Parathyroid adenoma (tissue), 2 donors: Measurements from ENCODE around the gene UAP1L1.

Source experiments
- H2AFZ ChIP-seq: fragments of 300-600 bp; sonication (generic); one replicate; pipeline ENCODE4 v1.7.0; 2017; ENCODE audit warnings: antibody characterized with exemption, mild to moderate bottlenecking
- H3K27ac ChIP-seq: fragments of 300-600 bp; sonication (generic); one replicate; pipeline ENCODE4 v1.7.0; 2017
- H3K27me3 ChIP-seq: fragments of 300-600 bp; sonication (generic); one replicate; pipeline ENCODE4 v1.7.0; 2017; ENCODE audit warnings: low read length; ENCODE audit not compliant: control insufficient read depth, insufficient read depth
- H3K36me3 ChIP-seq: fragments of 300-600 bp; sonication (generic); one replicate; pipeline ENCODE4 v1.7.0; 2017; ENCODE audit warnings: low read length; ENCODE audit not compliant: control insufficient read depth, insufficient read depth
- H3K4me1 ChIP-seq: fragments of 300-600 bp; sonication (generic); one replicate; pipeline ENCODE4 v1.7.0; 2017; ENCODE audit warnings: control low read depth
- H3K4me2 ChIP-seq: fragments of 300-600 bp; sonication (generic); one replicate; pipeline ENCODE4 v1.7.0; 2017; ENCODE audit warnings: low read length
- H3K4me3 ChIP-seq: fragments of 300-600 bp; sonication (generic); one replicate; pipeline ENCODE4 v1.7.0; 2017; ENCODE audit warnings: low read depth, low read length
- H3K79me2 ChIP-seq: fragments of 300-600 bp; sonication (generic); one replicate; pipeline ENCODE4 v1.7.0; 2017; ENCODE audit warnings: control low read depth
- H3K9ac ChIP-seq: fragments of 300-600 bp; sonication (generic); one replicate; pipeline ENCODE4 v1.7.0; 2017; ENCODE audit warnings: mild to moderate bottlenecking
- H3K9me3 ChIP-seq: fragments of 300-600 bp; sonication (generic); one replicate; pipeline ENCODE4 v1.7.0; 2017; ENCODE audit warnings: low read length; ENCODE audit not compliant: control insufficient read depth
- CTCF ChIP-seq: fragments of 300-600 bp; sonication (generic); IDR thresholded peaks from one replicate; pipeline ENCODE4 v1.7.0; 2017; ENCODE audit warnings: antibody characterized with exemption, mild to moderate bottlenecking
- donor health status: primary hyperparathyroidism.

UAP1L1 gene

GRCh38 chr9:137107982-137108381 is 30.7 kb downstream of the UAP1L1 start:
- no peak for TF ChIP-seq CTCF
- H3K4me3 ChIP-seq: no peak overlapping the region
- H3K4me2 ChIP-seq: no peak overlapping the region
- no peaks in the 10 kb centered on the region for H3K27me3 ChIP-seq
- H3K9me3 ChIP-seq: no peaks in the 10 kb centered on the region
- no peaks in the 10 kb centered on the region for H3K36me3 ChIP-seq
- no peak overlapping the region for H3K27ac ChIP-seq
- H3K9ac ChIP-seq: no peak overlapping the region
- no peak overlapping the region for H2AFZ ChIP-seq
- H3K79me2 ChIP-seq: no peaks in the 10 kb centered on the region
- H3K4me1 ChIP-seq: no peaks in the 10 kb centered on the region

DNA sequence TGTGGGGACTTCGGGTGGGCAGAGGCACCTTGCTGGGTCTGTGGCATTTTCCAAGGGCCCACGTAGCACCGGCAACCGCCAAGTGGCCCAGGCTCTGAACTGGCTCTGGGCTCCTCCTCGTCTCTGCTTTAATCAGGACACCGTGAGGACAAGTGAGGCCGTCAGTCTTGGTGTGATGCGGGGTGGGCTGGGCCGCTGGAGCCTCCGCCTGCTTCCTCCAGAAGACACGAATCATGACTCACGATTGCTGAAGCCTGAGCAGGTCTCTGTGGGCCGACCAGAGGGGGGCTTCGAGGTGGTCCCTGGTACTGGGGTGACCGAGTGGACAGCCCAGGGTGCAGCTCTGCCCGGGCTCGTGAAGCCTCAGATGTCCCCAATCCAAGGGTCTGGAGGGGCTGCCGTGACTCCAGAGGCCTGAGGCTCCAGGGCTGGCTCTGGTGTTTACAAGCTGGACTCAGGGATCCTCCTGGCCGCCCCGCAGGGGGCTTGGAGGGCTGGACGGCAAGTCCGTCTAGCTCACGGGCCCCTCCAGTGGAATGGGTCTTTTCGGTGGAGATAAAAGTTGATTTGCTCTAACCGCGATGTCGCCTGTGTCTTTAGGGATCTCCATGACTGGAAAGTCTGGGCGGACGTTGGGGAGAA is 31.4 kb downstream of the UAP1L1 start:
- no peak overlapping the region for H3K4me3 ChIP-seq
- TF ChIP-seq CTCF: no peak
- no peak overlapping the region for H3K4me2 ChIP-seq
- H3K4me1 ChIP-seq: no peaks in the 10 kb centered on the region
- no peak overlapping the region for H3K27ac ChIP-seq
- no peaks in the 10 kb centered on the region for H3K36me3 ChIP-seq
- no peak overlapping the region for H3K9ac ChIP-seq
- H3K79me2 ChIP-seq: no peaks in the 10 kb centered on the region
- no peak overlapping the region for H2AFZ ChIP-seq
- H3K9me3 ChIP-seq: no peaks in the 10 kb centered on the region
- H3K27me3 ChIP-seq: no peaks in the 10 kb centered on the region

DNA sequence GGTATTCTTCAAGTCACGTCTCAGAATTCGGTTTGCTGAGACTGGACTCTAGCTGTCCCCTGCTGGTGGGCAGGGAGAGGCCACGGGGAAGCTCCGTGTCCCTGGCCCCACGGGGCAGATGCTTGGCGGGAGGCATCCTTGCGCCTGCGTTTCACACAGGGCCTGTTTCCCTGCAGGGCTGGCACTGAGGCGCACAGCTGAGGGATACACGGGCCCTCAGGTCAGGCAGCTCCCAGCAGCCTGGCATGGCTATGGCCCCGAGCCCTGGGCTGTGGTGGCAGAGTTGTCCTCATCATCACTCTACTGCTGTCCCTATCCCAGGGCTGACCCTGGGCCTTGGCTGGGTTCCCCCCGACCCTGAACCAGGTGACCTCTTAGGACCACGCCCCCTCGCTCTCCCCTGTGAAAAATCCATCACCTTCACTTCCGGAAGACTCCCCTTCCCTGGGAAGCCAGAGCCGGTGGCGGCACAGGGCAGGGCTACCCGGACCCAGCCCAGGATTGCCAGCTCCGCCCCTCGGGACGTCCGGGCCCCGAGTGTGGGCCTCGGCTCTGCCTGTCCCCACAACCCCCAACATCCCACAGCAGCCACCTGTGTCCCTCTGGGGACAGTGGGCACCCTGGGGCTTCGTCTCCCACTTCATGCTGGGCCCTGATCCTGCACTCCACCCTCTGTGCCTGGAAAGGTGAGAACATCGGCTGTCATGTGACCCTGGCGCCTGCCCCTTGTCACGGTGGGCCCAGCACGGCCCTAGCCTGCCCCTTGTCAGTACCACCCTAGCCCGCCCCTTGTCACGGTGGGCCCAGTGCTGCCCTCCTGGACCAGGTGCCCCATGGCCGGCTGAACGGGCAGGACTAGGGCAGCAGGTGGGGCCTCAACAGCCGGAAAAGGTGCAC is 32.2 kb downstream of the UAP1L1 start:
- no peak for TF ChIP-seq CTCF
- no peaks in the 10 kb centered on the region for H3K9me3 ChIP-seq
- H3K4me1 ChIP-seq: no peaks in the 10 kb centered on the region
- no peaks in the 10 kb centered on the region for H3K27me3 ChIP-seq
- H3K9ac ChIP-seq: no peak overlapping the region
- no peak overlapping the region for H2AFZ ChIP-seq
- H3K4me2 ChIP-seq: no peak overlapping the region
- H3K79me2 ChIP-seq: no peaks in the 10 kb centered on the region
- no peak overlapping the region for H3K27ac ChIP-seq
- no peak overlapping the region for H3K4me3 ChIP-seq
- no peaks in the 10 kb centered on the region for H3K36me3 ChIP-seq

DNA sequence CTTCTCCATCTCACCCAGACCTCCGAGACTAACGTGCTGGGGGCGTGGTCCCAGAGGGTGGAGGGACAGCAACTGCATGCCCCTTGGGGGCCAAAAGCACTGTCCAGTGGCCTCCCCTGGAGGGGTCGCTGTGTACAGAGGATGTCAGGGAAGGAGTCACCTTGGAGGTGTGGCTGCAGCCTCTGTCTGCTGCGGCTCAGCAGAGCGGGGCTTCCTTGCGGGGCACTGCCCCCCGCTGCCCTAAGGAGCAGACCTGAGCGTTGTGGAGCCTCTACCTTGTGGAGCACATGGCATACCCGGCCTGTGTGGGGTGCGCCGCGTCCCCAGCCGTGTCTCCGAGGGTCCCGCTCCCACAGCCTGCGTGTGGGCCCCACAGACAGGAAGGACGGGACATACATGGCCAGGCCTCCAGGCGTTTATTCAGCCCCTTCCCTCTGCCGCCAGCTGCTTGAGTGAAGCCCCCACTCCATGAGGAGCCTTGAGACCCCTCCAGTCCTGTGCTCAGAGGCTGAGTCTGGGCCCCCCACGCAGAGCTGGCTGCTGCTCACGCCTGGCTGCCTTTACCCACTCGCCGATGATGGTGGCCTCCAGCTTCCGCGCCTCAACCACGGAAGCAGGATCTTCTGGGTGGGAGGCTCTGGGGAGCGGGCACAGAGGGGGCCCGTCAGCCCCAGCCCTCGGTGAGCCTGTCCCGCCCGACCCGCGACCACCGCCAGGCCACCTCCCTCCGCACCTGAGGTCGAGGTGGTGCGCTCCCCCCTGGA is 33.0 kb downstream of the UAP1L1 start:
- Histone ChIP-seq H3K27me3 (no peaks in the 10 kb centered on the region), H3K4me3 (no peak overlapping the region), H3K79me2 (no peaks in the 10 kb centered on the region), H3K4me1 (peaks cover 3% of the 10 kb centered on the region), H3K27ac (no peak overlapping the region), H3K9ac (no peak overlapping the region), H3K4me2 (no peak overlapping the region), H2AFZ (no peak overlapping the region), H3K9me3 (no peaks in the 10 kb centered on the region), H3K36me3 (no peaks in the 10 kb centered on the region)
- TF ChIP-seq CTCF: no peak
